ENCODE measurements around the gene MEF2A.

DNA sequence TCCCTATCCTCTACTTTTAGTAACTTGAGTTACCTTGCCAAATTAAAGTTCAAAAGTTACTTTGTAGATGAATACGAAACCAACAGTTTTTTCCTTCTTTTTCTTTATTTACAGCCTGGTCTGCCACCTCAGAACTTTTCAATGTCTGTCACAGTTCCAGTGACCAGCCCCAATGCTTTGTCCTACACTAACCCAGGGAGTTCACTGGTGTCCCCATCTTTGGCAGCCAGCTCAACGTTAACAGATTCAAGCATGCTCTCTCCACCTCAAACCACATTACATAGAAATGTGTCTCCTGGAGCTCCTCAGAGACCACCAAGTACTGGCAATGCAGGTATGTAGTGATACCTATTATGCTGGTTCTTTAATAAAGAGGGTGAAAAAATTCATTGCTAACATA is 108.5 kb downstream of the MEF2A start:
- TF ChIP-seq ZNF785 (CRISPR knock-in tag; IDR thresholded peaks at IDR 0.05), result no peak
- no peak for TF ChIP-seq TAF1 (IDR thresholded peaks at IDR 0.05; ENCODE audit: control insufficient read depth, extremely low read depth, insufficient read depth, low read length, severe bottlenecking)
- TF ChIP-seq NFIX (CRISPR knock-in tag; IDR thresholded peaks at IDR 0.05; ENCODE audit: low read depth), result no peak

Measured in K562 (cell line).